ENCODE measurements around the gene RPL37A. TPM values are rescaled to one million over a fixed set of nuclear protein-coding genes. Genes with fewer than 3 reads are reported as not detected.
"Not testable (repeated sequence)": the region's sequence is repeated elsewhere in the genome, so short reads cannot be mapped to it uniquely, and the experiment has no call there.

The RPL37A gene
- polyA plus RNA-seq, 1 donor: 1,889 TPM

GRCh38 chr2:216507220-216508160 is 8.8 kb downstream of the RPL37A start:
- DNase-seq: no peak

GRCh38 chr2:216508229-216508628 is 9.6 kb downstream of the RPL37A start:
- no peak for DNase-seq

- DNase-seq: no peak
Observed at GRCh38 chr2:216516730-216517350, 18.2 kb downstream of the RPL37A start.

GRCh38 chr2:216517447-216518225 is 19.0 kb downstream of the RPL37A start:
- DNase-seq: no peak

GRCh38 chr2:216518566-216519119 is 20.0 kb downstream of the RPL37A start:
- not testable (repeated sequence) for DNase-seq

GRCh38 chr2:216519154-216519762 is 20.6 kb downstream of the RPL37A start:
- DNase-seq: peak; percentile 85

- no peak for DNase-seq
Observed at GRCh38 chr2:216520112-216520511, 21.5 kb downstream of the RPL37A start.

GRCh38 chr2:216522892-216523502 is 24.4 kb downstream of the RPL37A start:
- DNase-seq: no peak

GRCh38 chr2:216525972-216526371 is 27.3 kb downstream of the RPL37A start:
- no peak for DNase-seq

GRCh38 chr2:216526939-216527338 is 28.3 kb downstream of the RPL37A start:
- no peak for DNase-seq

GRCh38 chr2:216527600-216527999 is 29.0 kb downstream of the RPL37A start:
- no peak for DNase-seq

GRCh38 chr2:216532562-216532961 is 33.9 kb downstream of the RPL37A start:
- DNase-seq: no peak

GRCh38 chr2:216533609-216534008 is 35.0 kb downstream of the RPL37A start:
- no peak for DNase-seq

GRCh38 chr2:216534809-216535208 is 36.2 kb downstream of the RPL37A start:
- no peak for DNase-seq

- DNase-seq: peak; percentile 68
Observed at GRCh38 chr2:216535454-216535995, 36.9 kb downstream of the RPL37A start.

GRCh38 chr2:216536734-216537210 is 38.1 kb downstream of the RPL37A start:
- no peak for DNase-seq

- no peak for DNase-seq
Observed at GRCh38 chr2:216537366-216537765, 38.7 kb downstream of the RPL37A start.

- no peak for DNase-seq
Observed at GRCh38 chr2:216538538-216538937, 39.9 kb downstream of the RPL37A start.

- no peak for DNase-seq
Observed at GRCh38 chr2:216539120-216539519, 40.5 kb downstream of the RPL37A start.

- DNase-seq: no peak
Observed at GRCh38 chr2:216539791-216540241, 41.2 kb downstream of the RPL37A start.

- no peak for DNase-seq
Observed at GRCh38 chr2:216540920-216541319, 42.3 kb downstream of the RPL37A start.

All from left kidney (tissue), 2 donors.